HG02759 (cell line): Measurements from ENCODE around the gene UBASH3A.

Experiments used
- ATAC-seq: cut with Tn5 transposase; IDR thresholded peaks from one replicate; pipeline ENCODE4 v1.9.1; 2021; ENCODE audit warnings: mild to moderate bottlenecking, moderate library complexity; ENCODE audit not compliant: unreplicated experiment

The UBASH3A gene

DNA sequence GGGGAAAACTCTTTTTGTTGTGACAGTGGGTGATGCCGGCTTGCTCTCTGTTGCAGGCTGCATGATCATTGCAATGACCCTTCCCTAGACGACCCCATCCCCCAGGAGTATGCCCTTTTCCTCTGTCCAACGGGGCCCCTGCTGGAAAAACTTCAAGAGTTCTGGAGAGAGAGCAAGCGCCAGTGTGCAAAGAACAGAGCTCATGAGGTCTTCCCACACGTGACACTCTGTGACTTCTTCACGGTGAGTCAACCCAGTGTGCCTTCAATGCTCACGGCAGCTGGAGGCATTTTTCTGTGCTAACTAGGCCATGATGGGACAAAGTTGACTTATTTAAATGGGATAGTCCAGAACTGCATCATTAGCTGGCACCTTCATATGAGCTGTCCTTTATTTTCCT, 5.7 kb downstream of the UBASH3A start:
- no peak for ATAC-seq

DNA sequence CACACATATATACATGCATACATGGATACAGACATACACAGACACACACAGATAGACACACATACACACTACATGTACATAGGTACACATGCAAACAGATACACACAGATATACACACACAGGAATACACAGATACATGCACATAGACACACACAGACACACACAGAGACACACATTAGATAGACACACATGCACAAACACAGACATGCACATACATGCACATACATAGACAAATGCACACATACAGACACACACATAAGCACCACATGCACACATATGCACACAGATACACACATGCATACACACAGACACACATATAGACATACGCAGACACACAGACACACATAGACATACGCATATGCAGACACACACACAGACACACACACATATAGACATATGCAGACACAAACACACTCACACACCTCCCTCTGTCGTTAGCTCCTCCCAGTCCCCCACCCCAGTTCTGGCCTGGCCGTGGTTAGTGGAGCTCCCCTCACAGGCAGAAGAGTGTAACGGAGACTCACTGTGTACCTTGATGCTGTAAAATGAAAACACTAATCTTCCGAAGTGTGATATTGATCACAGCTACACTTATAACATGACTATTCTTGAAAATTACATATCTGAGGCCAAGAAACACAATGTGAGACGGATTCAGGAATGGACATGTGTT, 7.6 kb downstream of the UBASH3A start:
- no peak for ATAC-seq

DNA sequence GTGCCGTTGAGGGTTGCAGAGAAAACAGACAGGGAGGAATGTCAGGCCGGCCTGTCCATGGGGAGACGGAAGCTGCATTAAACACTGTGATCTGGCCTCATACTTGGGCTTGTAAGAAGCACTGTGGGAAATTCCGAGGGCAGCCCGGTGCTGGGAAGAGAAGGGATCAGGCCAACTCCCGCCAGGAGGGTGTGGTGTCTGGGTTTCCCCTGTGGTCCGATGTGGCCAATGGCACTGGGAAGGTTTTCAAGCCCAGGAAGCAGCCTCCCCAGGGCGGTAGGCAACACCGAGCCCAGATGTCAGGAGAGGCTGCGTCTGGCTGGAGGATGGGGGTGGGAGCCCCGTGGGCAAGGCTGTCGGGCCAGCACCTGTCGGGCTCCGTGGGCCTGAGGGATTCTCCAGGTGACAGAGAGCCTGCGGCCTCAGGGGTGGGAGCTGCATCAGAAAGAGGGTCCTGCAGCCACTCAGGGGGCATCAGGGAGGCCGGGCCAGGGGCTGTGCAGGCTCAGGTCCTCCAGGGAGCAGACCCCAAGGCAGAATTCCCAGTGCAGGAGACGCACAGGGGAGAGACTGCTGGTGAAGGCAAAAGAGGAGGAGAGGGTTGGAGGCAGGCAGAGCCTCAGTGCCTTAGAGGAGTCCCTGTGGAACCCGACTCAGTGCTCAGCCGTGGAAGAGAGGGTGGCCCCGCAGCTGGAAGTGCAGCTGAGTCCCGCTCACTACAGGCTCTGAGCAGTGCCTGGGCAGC, 8.4 kb downstream of the UBASH3A start:
- ATAC-seq: no peak

DNA sequence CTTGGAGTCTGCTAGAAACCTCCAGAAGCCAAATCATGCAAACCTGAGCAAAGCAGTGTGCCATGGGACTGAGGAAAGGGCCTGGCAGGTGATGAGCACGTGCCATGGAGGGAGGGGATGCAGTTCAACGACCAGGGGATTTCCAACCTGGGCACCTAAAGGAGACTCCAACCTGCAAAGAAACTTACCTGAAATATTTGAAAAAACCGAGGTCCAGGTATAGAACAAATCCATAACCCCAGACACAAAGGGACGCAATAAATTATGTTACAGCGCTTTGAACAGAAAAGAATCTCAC, 8.9 kb downstream of the UBASH3A start:
- no peak for ATAC-seq

DNA sequence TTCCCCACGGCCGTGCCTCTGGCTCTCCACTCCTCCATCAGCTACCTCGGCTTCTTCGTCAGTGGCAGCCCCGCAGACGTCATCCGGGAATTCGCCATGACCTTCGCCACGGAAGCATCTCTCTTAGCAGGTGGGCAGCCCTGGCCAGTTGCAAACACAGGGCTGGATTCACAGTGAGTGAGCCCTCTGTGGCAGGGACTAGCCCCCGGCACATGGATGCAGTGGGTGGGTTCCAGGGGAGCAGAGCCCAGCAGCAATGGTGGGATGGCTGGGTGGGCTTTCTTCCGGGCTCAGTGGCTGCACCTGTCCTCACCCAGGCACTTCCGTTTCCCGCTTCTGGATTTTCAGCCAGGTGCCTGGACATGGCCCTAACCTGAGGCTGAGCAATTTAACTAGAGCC, 9.4 kb downstream of the UBASH3A start:
- ATAC-seq: no peak

DNA sequence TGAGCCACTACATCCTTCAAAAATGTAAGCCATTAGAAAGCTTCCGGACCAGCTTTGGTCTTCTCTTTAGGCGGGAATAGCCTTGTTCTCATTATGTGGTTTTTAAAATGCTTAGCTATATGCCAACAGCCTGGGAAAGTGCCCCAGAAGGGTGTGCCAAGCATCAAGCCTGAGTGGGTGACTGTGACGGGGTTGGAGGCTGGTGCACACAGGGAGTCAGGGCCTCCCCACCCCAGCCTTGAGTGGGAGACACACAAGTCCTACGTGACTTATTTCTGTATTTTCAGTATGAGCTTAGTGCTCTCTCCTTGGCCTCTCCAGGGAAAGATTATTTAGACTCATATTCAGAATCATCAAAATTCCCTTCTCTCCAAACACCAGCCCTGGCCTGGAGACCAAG, 9.8 kb downstream of the UBASH3A start:
- no peak for ATAC-seq

DNA sequence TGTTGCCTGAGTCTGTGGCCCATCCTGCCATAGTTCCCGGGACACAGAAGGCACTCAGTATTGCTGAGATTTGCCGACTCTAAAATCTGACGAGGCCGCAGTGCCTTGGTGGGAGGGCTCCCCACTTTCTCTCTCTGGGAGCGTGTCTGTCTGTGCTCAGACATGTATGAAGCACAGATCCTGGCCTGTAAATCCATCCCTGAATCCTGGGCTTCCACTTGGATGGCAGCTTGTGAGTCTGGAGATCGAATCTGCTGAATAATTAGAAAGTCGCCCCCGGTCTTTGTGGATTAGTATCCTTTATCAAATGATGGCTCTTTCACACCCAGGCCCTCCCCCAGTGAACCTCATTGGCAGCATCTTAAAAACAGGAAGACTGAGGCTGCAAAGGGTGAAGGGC, 10.4 kb downstream of the UBASH3A start:
- no peak for ATAC-seq

DNA sequence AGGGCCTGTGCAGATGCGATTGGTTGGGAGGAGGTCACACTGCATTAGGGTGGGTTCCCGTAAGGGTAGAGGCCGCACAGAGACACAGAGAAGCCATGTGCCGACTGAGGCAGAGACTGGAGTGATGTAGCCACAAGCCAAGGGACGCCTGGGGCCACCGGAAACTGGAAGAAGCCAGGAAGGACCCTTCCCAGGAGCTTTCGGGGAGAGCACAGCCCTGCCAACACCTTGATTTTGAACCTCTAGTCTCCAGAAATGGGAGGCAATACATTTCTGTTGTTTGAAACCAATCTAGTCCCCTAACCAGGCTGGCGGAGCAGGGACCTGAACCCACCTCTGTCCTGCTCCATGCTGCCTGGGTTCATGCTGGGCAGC, 10.8 kb downstream of the UBASH3A start:
- no peak for ATAC-seq

DNA sequence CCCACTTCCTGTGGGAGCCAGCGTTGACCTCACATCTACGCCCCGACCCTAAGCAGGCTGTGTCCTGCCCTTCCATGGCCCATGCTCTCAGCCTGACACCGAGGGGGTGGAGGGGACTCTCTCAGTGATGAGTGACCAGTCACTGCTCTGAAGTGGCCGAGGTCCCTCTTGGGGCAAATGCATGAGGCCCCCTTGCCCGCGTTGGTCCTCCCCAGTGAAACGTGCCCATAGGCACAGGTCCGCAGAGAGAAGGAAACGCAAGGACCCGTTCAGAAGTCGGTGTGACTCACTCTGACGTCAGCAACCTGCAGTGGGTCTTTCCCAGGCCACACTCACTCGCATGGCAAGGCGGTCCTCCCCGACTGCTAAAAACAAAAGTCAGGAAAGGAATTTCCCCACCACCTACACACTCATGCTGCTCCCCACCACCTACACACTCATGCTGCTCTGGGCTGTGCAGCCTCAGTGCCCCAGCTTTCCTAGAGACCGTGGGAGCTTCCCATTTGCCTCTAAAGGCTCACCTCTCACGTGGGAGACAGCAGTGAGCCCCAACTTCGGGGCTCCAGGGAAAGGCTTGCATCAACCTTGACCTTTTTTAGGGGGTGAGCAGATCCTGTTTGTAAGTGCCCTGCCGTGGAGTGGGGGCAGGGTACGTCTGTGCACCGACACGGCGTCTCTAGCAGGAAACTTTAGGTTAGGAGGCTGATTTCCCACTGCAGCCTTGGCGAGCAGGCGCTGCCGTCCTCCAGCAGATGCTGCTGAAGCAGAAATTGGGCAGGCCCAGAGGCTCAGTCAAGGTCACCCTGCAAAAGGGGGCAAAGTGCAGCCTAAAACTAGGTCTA, 11.4 kb downstream of the UBASH3A start:
- peak; percentile 86 for ATAC-seq

DNA sequence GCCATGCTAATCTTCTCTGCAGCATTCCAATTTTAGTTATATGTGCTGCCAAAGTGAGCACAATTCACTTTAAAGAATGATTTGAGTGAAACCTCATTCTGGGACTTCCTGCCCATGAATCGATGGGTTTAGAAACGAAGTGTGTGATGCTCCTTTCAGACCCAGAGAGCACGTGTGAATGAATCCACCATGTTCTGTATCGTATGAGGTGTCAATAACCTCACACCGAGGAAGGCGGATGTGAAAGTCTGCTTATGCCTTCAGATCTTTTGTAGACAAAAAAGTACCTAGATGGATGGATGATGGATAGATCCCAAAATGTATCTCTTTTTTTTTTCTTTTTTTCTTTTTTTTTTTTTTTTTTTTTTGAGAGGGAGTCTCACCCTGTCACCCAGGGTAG, 13.8 kb downstream of the UBASH3A start:
- ATAC-seq: no peak

DNA sequence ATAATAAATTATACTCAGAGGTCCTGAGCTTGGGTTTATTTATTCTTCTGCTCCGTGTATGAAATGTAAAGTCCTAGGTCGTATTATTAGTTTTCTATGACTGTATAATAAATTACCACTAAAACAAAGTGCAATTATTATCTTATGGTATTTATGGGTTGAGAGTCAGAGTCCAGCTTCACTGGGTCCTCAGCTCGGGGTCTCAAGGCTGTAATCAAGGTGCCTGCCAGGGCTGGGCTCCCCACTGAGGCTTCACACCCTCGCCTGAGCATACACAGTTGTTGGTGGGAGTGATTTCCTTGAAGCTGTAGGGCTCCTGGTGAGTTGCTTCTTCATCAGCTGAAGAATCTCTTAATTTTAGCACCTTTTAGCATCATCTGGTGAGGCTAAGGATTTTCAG, 15.2 kb downstream of the UBASH3A start:
- ATAC-seq: no peak

DNA sequence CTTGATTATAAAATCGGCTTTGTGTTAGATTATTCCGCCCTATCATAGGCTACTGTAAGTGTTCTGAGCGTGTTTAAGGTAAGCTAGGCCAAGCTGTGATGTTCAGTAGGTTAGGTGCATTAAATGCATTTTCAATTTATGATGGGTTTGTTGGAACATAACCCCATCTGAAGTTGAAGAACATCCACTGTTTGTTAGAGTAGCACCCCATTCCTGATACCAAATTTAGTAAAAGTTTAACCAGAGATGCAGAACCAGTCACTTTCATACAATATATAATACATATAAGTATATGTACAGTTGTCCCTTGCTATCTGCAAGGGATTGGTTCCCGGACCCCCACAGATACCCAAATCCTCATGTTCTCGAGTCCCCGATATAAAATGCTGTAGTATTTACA, 16.1 kb downstream of the UBASH3A start:
- no peak for ATAC-seq

DNA sequence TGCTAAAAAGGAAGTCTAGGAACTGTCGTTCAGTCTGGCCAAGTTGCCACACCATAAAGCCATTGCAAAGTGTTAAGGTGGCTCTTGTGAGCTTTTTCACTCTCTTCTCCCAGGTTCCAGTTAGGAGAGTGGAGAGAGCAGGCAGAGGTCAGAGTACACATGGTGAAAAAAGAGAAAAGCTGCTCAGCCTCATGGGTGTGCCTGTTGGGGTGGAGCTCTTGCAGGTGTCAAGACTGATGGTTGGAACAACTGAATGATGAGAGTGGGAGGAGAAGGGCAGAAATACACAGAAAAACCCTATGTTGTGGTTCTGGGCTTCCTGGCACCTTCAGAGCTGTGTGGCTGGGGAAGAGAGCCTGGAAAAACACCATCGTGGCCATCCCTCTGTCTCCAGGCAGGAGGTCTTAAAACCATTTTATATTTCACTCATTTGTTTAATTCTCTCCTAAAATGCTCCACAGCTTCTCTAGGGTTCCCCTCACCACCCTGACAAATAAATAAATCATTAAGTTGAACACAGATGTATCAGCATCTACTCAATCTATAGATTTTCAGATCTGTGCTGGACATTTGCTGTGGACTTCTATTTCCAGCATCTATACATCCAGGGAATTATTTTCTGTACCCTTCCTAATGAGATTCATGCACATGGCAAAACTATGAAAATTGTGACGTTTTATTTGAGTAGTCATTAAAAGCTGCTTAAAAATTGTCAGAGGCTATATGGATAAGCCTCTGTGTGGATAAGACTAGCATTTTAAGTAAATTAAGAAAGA, 17.5 kb downstream of the UBASH3A start:
- ATAC-seq: no peak

DNA sequence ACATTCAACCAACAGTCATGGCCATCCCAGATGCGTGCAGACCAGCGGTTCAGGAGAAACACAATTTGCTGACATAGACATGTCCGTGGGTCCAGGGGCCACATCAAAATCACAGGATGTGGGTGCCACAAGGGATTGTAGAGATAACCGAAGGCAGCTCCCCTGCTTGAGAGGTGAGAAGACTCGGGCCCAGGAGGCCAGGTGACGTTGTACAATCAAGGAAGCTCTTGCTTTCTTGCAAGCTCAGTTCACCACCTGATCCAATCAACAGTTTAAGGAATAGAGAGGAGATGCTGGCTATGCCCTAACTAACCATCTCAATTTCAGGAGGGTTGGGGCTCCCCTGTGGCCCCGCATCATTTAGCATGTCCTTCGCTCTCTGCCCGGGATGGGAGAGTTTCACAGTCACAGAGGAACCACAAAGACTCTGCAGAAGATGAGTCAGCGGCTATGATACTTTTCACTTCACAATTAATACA, 19.5 kb downstream of the UBASH3A start:
- peak; percentile 58 for ATAC-seq

DNA sequence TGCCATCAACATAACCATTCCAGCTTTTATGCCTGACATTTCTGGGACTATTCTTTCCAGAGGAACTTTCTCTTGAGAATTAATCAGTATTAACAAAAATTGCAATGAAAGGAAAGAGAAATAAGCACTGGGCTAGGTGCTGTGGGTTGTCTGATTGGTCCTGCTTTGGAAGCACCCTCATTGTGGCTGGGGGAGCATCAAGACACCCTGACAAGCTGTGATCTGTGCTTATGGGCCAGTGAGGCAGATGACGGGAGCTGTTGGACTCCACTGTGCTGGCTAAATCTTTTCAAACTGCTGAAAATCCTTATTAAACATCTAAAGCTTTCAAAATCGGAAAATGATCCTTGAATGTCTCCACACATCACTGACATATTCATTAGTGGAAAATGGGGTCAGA, 20.0 kb downstream of the UBASH3A start:
- ATAC-seq: no peak

DNA sequence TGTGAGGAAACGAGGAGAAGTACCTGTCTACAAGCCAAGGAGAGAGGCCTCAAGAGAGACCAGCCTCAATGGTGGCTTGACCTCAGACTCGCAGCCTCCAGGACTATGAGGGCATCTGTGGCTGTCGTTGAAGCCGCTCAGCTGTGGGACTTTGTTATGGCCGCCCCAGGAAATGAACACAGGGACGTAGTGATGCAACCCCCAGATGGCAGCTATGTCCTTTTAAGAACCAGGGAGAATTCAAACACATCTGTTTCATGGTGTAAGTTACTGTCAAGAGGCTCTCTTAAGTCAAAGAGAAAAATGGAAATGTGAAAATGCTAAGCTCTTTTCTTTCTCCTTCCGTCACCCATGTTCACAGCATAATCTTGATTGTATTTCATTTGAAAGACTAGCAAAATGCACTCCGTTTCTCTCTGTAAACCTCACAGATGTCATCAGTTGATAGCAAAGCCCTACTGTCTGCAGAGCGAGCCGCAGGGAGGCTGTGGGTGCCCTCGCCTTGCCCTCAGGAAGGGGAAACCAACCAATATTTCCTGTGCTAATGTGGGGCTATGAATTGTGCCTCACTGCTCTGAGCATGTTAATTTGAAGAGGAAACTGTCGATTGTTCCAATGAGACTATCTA, 21.3 kb downstream of the UBASH3A start:
- ATAC-seq: peak; percentile 64

DNA sequence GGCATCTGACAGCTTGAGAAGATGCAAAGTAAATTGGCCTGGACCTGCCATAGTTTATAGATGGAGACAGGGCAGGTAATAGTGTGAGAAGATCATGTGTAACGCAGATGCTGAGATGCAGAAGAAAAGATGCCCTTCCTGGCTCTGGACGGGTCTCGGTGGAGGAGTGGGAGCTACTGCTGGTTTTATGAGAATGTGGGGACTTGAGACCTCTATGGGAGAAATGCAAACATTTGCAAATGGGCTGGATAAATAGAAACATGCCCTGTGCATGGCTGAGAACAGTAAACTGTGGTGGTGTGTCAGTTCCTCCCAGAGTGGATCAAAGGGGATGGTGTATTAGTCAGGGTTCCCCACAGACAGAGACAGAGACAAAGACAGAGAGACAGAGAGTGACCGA, 21.9 kb downstream of the UBASH3A start:
- ATAC-seq: peak; percentile 31

DNA sequence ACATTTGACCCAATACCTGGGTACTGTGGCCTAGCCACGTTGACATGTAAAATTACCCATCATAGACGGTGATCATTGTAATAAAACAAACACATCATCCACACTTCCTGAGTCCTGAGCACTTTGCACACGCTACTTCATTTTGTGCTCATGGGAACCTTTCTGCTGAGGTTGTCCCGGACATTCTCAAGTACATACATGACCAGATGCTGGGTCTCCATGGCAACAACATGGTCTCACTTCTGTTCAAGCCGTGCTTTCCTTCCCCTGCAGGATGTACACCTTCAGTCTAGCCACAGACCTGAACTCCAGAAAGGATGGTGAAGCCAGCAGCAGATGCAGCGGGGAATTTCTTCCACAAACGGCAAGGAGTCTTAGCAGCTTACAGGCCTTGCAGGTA, 22.7 kb downstream of the UBASH3A start:
- ATAC-seq: no peak

DNA sequence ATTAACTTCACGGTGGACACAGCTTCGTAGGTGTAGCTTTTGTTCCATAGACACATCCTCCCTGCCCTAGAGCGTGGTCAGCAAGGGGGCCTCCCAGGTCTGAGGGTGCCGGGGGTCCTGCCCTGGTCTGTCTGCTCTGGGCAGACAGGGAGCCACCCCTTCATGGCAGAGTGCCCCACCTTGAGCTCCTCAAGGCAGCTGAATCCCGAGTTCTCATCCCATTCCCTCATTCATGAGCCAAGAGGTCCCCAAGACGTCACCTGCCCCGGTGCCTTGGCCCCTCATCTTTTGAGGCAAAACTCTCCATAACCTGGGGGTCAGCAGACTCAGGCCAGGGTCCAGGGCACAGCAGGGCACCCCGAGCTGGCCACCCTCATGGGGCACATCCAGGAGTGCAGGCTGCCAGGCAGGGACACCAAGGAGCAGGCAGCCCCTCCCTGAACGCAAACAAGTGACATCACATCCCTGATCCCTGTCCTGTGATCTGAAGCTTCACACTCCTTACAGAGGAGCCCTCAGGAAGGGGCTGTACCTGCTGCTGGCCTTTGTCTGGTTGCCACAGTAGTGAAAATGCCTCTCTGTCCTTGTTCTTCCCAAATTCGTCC, 23.3 kb downstream of the UBASH3A start:
- ATAC-seq: no peak

DNA sequence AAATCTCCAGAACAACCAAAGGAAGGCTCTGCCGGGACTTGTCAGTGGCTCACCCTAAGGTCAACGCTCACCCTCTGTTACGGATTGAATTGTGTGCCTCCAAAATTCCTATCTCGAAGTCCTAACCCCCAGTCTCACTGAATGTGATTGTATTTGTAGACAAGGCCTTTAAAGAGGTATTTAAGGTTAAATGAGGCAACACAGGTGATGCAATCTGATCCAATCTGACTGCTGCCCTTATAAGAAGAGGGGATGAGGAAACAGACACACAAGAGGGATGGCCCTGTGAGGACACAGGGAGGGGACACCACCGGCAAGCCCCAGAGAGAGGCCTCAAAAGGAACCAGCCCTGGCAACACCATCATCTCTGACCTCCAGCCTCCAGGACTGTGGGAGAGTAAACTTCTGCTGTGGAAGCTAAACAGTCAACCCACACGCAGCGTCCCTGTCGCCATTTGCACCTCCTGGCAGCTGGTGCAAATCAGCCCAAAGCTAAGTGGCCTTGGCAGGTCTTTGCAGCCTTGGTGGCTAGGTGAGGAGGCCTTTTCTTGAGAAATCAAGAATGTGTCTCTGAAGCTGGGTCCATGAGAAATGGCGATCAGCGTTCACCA, 24.2 kb downstream of the UBASH3A start:
- ATAC-seq: no peak
